ENCODE results near the gene NKD2.

NKD2 gene

GRCh38 chr5:1032011-1032410, 23.4 kb downstream of the NKD2 start:
- no peak for DNase-seq

- DNase-seq = no peak
These were observed 24.0 kb downstream of the NKD2 start for GRCh38 chr5:1032551-1033027.

- no peak for DNase-seq
These were observed 24.6 kb downstream of the NKD2 start for GRCh38 chr5:1033178-1033577.

- DNase-seq = no peak
These were observed 25.2 kb downstream of the NKD2 start for GRCh38 chr5:1033606-1034420.

GRCh38 chr5:1034421-1034905, 25.9 kb downstream of the NKD2 start:
- DNase-seq = no peak

GRCh38 chr5:1034986-1035385, 26.4 kb downstream of the NKD2 start:
- no peak for DNase-seq

- DNase-seq = no peak
These were observed 27.1 kb downstream of the NKD2 start for GRCh38 chr5:1035421-1036405.

- no peak for DNase-seq
These were observed 28.0 kb downstream of the NKD2 start for GRCh38 chr5:1036504-1037122.

- no peak for DNase-seq
These were observed 28.6 kb downstream of the NKD2 start for GRCh38 chr5:1037123-1037670.

- DNase-seq = no peak
These were observed 29.2 kb downstream of the NKD2 start for GRCh38 chr5:1037671-1038416.

GRCh38 chr5:1038417-1039209, 30.0 kb downstream of the NKD2 start:
- DNase-seq = no peak

GRCh38 chr5:1039210-1039548, 30.6 kb downstream of the NKD2 start:
- DNase-seq = no peak

GRCh38 chr5:1039706-1040260, 31.2 kb downstream of the NKD2 start:
- DNase-seq = no peak

- DNase-seq = no peak
These were observed 32.0 kb downstream of the NKD2 start for GRCh38 chr5:1040571-1040970.

- no peak for DNase-seq
These were observed 32.9 kb downstream of the NKD2 start for GRCh38 chr5:1041225-1042143.

- DNase-seq = no peak
These were observed 34.0 kb downstream of the NKD2 start for GRCh38 chr5:1042626-1043025.

- no peak for DNase-seq
These were observed 34.7 kb downstream of the NKD2 start for GRCh38 chr5:1043327-1043726.

GRCh38 chr5:1044117-1044516, 35.5 kb downstream of the NKD2 start:
- DNase-seq = no peak

- DNase-seq = no peak
These were observed 37.5 kb downstream of the NKD2 start for GRCh38 chr5:1045960-1046560.
